GOT3 (cell line): ENCODE data around the gene FOXO3.
A peak's percentile ranks its signal among the peaks of the same experiment; 100 is the strongest.

Experiments
- DNase-seq: peaks from one replicate; lab custom pipeline; 2025; ENCODE audit warnings: mixed read lengths; lab: John Stamatoyannopoulos, UW

The FOXO3 gene

GRCh38 chr6:108684771-108685329 lies 124.1 kb downstream of the FOXO3 start:
- no peak for DNase-seq

DNA sequence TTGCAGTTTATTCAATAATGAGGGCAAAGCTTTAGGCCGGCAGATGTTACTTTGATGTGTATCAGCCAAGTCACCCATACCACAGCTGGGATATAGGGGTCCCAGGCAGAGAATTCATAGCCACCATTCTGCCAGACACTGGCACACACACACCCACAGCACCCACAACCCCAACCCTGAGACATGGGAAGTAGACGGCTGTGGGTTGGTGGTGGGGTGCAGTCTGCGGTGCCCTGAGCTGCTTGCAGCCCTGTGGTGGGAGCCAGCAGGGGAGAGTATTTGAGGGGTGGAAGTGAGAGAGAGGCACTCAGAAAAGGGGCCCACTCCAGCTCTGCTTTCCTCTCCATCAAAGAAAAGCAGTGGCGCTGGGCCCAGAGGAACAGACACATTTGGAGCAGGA lies 125.3 kb downstream of the FOXO3 start:
- DNase-seq, result no peak

- no peak for DNase-seq
Observed at GRCh38 chr6:108686896-108687295, 126.2 kb downstream of the FOXO3 start.

- DNase-seq, result no peak
Observed at GRCh38 chr6:108687921-108688320, 127.2 kb downstream of the FOXO3 start.

GRCh38 chr6:108689272-108690161 lies 128.8 kb downstream of the FOXO3 start:
- DNase-seq, result peak; percentile 63

- DNase-seq, result no peak
Observed at GRCh38 chr6:108690326-108691049, 129.8 kb downstream of the FOXO3 start.

DNA sequence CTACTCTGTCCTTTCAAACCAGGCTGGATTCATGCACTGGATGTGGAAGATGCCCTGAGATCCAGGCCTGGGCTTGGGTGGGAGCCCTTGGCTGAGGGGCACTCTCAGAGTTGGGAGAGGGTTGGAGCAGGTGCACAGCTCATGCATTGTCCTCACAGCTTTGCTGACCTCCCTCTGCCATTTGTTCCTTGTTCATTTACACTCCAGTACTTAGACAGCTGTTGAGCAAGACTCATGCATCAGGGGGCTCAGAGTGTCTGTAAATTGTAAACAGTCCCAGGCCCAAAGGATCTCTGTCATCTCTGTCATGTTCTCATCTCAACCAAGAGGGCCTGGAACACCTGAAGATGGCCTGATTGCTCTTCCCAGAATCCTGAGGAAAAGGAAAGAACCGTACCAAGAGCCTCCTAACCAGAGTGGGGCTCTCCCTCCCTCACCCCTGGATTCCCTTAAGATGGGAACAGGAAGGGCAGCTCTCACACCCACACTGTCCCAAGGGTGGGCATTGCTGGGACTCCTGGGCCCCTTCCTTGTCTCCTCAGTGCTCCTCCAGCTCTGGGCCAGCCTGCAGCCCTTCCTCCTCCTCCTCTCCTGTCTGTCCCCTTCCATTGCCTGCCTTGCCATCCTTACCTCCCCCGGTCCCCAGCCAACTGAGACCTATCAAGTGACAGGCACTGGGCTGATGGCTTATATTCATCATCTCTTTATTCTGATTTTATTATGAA lies 132.9 kb downstream of the FOXO3 start:
- DNase-seq, result no peak

GRCh38 chr6:108694816-108695215 lies 134.1 kb downstream of the FOXO3 start:
- DNase-seq, result no peak

DNA sequence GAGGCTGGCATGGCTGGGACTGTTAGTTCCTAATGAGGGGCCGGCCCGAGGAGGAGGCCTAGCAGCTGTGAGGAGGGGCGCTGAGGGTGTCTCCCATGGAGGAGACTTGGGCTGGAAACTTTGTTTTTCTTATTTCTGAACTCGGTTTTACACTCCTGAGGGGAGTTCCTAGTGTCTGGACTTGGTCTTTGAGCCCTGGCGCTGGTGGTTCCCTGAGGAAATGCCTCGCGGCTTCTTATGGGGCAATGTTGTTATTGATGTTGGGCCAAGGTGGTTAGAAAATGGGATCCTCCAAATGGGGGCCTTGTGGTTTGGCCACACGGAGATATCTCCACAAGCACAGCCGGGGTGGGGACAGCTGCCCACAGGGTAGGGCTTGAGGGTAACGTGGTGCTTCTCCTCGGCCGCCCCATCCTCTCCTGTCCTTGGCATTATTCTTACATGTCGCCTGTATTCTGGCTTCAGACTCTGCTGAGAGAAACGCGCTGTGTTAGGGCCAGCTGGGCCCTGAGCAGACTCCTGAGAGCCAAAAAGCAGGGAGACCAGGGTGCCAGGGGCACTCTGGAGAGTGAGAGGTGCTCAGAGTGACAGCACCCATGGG lies 136.9 kb downstream of the FOXO3 start:
- DNase-seq, result no peak

DNA sequence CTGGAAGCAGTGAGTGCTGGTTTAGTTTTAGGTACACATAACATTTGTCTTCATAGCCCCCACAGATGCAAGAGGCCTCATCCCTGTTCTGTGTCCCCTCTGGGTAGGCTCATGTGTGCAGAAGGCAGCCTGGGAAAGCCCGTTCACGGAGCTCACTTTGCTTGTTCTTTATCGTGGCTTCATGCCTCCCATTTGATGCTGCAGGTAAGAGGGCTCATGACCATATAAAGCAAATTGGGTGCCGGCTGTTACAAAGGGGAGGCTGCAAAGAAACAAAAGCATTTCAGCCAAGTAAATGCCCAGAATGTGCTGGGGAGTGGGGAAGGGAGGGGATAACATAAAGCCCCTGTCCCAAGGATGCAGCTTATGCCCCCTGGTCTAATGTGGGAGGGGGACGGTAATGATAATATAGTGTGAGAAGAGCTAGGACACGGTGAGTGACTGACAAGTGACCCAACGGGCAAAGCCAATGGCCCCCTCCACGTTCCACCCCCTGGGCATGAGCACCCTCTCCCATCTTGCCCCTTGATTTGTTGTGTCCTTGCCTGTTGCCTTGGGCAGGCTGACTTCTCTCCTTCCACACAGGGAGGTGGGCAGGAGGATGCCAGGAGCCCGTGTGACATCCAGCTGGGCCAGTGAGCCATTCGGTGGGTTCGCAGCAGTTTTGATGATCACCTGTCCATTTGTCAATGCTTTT lies 138.0 kb downstream of the FOXO3 start:
- no peak for DNase-seq

- DNase-seq, result no peak
Observed at GRCh38 chr6:108699290-108700041, 138.7 kb downstream of the FOXO3 start.

DNA sequence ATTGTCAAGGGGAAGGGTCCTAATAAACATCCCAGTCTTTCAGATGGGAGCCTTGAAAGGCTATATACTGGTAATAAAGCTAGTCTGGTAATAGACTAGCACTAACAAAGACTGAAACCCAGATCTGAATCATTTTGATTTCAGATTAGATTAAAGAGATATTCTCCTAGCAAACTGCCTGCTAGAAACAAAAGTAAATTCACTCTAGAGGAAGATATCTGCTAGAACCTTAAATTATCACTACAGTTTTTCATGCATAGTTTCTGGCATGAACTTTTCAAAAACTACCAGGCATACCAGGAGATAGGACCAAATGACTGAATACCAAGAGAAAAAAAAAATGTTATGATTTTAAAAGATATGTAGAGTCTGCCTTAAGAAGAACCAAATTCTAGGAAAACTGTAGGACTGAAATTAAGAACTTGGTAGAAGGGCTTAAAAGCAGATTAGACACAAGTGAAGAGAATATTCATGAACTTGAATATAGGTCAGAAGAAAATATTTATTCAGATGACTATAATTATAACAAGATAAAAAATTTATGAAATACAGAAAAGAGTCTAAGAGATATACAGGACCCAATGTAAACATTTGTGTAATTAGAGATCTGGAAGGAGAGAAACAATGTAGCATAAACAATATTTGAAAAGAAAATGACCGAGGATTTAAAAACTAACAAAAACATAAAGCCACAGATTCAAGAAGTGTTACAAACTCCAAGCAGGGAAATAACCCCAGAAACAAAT lies 141.6 kb downstream of the FOXO3 start:
- no peak for DNase-seq

GRCh38 chr6:108706649-108707048 lies 145.9 kb downstream of the FOXO3 start:
- no peak for DNase-seq

GRCh38 chr6:108707328-108707976 lies 146.7 kb downstream of the FOXO3 start:
- no peak for DNase-seq

DNA sequence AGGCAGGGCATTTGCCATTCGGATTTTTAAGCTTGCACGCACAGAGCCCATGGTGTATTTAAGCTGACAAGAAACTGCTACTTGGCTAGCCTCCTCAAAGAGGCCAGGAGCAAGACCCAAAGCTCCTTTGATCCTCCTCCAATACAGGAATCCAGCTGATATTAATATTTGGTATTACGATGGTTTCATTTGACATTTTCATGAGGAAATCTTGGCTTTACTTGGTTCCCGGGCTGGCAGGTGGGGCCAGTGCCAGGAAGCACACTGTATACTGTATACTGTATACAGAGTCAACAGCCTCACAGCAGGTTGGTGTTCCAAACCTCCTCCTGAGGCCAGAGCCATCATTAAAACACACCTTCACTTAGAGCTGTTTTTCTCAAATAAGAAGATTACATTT lies 149.3 kb downstream of the FOXO3 start:
- no peak for DNase-seq

DNA sequence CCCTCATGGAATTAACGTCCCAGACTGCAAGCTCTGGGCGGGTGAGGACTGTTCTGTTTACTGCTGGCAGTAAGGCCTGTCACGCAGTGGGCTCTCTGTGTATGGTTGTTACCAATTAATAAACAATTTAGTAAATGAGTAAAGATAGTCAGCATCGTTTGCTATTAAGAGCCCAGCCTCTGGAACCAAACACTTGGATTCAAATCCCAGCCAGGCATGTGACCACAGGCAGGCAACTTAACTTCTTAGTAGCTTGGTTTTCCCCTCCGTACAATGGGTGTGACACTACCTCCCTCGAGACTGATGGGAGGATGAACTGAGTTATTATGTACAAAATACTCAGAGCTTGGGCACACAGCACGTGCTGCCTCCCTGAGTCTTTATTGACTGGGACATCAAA lies 149.8 kb downstream of the FOXO3 start:
- DNase-seq, result no peak

DNA sequence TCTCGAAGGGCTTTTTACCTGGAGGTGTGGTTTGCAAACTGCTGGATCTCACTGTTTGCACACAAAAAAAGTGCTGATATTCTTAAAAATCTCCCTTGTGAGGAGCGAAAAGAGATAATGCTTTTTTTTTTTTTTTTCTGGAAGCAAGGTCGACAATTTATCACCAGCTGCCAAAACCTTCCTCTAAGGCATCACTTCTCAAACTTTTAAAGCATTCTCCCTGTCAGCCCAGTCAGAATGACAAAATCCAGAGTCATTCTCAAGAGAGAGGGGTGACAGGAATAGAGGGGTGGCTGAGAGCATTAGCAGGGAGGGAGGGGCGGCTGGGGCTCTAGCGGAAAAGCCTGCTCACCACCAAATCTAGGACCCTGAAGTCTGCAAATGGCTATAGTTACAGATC lies 150.4 kb downstream of the FOXO3 start:
- no peak for DNase-seq

GRCh38 chr6:108711826-108712225 lies 151.1 kb downstream of the FOXO3 start:
- no peak for DNase-seq

DNA sequence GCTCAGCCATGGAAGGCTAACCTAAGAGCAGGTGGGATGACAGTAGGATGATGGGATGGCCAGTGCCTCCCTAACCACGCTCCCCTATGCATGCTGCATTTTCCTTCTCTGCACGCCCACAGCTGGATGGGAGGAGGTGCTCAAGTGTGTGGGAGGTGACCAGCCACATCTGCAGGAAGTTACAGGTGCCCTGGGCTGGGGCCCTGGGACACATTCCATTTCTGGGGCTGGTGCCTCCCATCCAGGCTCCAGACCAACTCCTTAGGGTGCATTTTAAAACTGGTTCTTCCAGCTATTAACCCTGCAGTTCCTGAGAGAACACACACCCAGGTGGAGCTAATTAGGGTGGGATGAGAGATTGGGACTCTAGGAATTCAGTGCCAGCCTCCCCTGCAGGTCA lies 152.2 kb downstream of the FOXO3 start:
- no peak for DNase-seq
